K562 (cell line): ENCODE results near the gene HLTF. TPM values are rescaled to one million over a fixed set of nuclear protein-coding genes. Genes with fewer than 3 reads are reported as not detected.

Source experiments
- ATAC-seq: fragments of 200-7000 bp; cut with Tn5 transposase; 3 replicates; pipeline ENCODE4 v1.9.1; 2020; ENCODE audit warnings: moderate library complexity
- BruUV-seq: library from RNA; stranded (reverse); fragments of 400-500 nt; replicated peaks from 2 replicates; lab custom pipeline; 2021; lab: Mats Ljungman, UMichigan
- CTCF ChIA-PET: fragments of 300-600 bp; formaldehyde crosslinking; extraction: SDS; loops from one replicate; lab custom pipeline; 2021; ENCODE audit warnings: low intra/inter-chr PET ratio; lab: Yijun Ruan, JAX
- POLR2A ChIA-PET: fragments of 300-600, 350-650 bp; sonication (Branson Sonifier 250); formaldehyde crosslinking; extraction: SDS; loops from one replicate; lab custom pipeline; 2021; ENCODE audit warnings: antibody characterized with exemption, inconsistent platforms; lab: Yijun Ruan, JAX
- DNase-seq, 4 experiments: peaks; one replicate each; pipeline versions ENCODE4 v3.0.0 to v3.0.0-alpha.2; 2011 to 2018; ENCODE audit warnings: low spot score in 3 of 4, mixed read lengths in 3 of 4; ENCODE audit errors: extremely low read depth in 1 of 4
- FAIRE-seq: peaks from 2 replicates; lab custom pipeline; 2011; peaks lifted over from hg19 to GRCh38; lab: Jason Lieb, UNC
- H2AFZ ChIP-seq: 2 replicates; pipeline ENCODE4 v1.6.0; 2011; ENCODE audit warnings: low read depth, low read length, control low read depth, inconsistent platforms
- H3K27ac ChIP-seq: fragments of 200-600 bp; 3 replicates; pipeline ENCODE4 v1.8.0; 2011; ENCODE audit warnings: low read depth, mild to moderate bottlenecking, control low read depth, inconsistent platforms, low read length, moderate library complexity, mixed read lengths; ENCODE audit errors: extremely low read depth
- H3K27me3 ChIP-seq, 2 experiments: fragments of 300-600 bp in 1 of 2; 2 replicates in 1 of 2; 3 replicates in 1 of 2; pipeline versions ENCODE4 v1.6.0 to v1.8.0; 2011; ENCODE audit warnings: inconsistent platforms in 2 of 2, low read length in 2 of 2, mild to moderate bottlenecking in 1 of 2, mixed read lengths in 1 of 2, moderate library complexity in 1 of 2; ENCODE audit not compliant: control insufficient read depth in 2 of 2, insufficient read depth in 2 of 2
- H3K36me3 ChIP-seq: fragments of 300-600 bp; 3 replicates; pipeline ENCODE4 v1.8.0; 2011; ENCODE audit warnings: mild to moderate bottlenecking, low read length, inconsistent platforms; ENCODE audit not compliant: control insufficient read depth, insufficient read depth
- H3K4me1 ChIP-seq, 2 experiments: fragments of 200-600 bp in 1 of 2; replicated peaks in 1 of 2; 2 replicates in 1 of 2; 3 replicates in 1 of 2; pipeline versions ENCODE4 v1.5.1 to v1.8.0; 2011; ENCODE audit warnings: inconsistent platforms in 2 of 2, low read length in 2 of 2, mild to moderate bottlenecking in 1 of 2, mixed read lengths in 1 of 2, moderate library complexity in 1 of 2; ENCODE audit not compliant: control insufficient read depth in 2 of 2, insufficient read depth in 2 of 2
- H3K4me2 ChIP-seq: 2 replicates; pipeline ENCODE4 v1.6.1; 2011; ENCODE audit warnings: low read length, control low read depth, inconsistent platforms, mixed read lengths; ENCODE audit not compliant: insufficient read depth
- H3K4me3 ChIP-seq: fragments of 200-600 bp; sonication (generic), shearing (Covaris generic); 2 replicates; pipeline ENCODE4 v1.5.1; 2016; ENCODE audit warnings: control low read depth, inconsistent platforms
- H3K79me2 ChIP-seq: fragments of 200-600 bp; 3 replicates; pipeline ENCODE4 v1.8.0; 2011; ENCODE audit warnings: low read length, inconsistent platforms; ENCODE audit not compliant: control insufficient read depth, insufficient read depth
- H3K9ac ChIP-seq, 2 experiments: 2 replicates each; pipeline versions ENCODE4 v1.6.0 to v1.6.1; 2011; ENCODE audit warnings: low read depth in 2 of 2, low read length in 2 of 2, control low read depth in 1 of 2, inconsistent platforms in 1 of 2, mild to moderate bottlenecking in 1 of 2, mixed read lengths in 1 of 2; ENCODE audit not compliant: insufficient read depth in 1 of 2
- H3K9me1 ChIP-seq: one replicate; pipeline ENCODE4 v1.6.0; 2011; ENCODE audit warnings: inconsistent platforms, mild to moderate bottlenecking, low read length, moderate library complexity; ENCODE audit not compliant: control insufficient read depth, insufficient read depth
- H3K9me3 ChIP-seq: replicated peaks from 2 replicates; pipeline ENCODE4 v1.5.1; 2011; ENCODE audit warnings: low read depth, low read length, inconsistent platforms; ENCODE audit not compliant: control insufficient read depth, insufficient read depth
- H4K20me1 ChIP-seq: replicated peaks from 2 replicates; pipeline ENCODE4 v1.6.1; 2011; ENCODE audit warnings: low read length, inconsistent platforms, mixed read lengths; ENCODE audit not compliant: control insufficient read depth, insufficient read depth
- FOXJ2 ChIP-seq: fragments of 200-800 bp; sonication (Bioruptor generic); IDR thresholded peaks from 2 replicates; pipeline ENCODE4 v1.6.1; 2016; ENCODE audit warnings: missing genetic modification characterization, missing compliant biosample characterization
- KLF1 ChIP-seq: fragments of 450-650 bp; IDR thresholded peaks from 2 replicates; pipeline ENCODE4 v1.6.1; 2016; ENCODE audit warnings: missing genetic modification characterization, missing compliant biosample characterization
- NFIC ChIP-seq: fragments of 450-650 bp; IDR thresholded peaks from 2 replicates; pipeline ENCODE4 v1.6.1; 2017; ENCODE audit warnings: mild to moderate bottlenecking, inconsistent platforms
- SAP30 ChIP-seq: fragments of 200-600 bp; sonication (generic); IDR thresholded peaks from 2 replicates; pipeline ENCODE4 v1.6.1; 2012; ENCODE audit warnings: borderline replicate concordance, low read depth, mild to moderate bottlenecking, moderate library complexity, low read length, control low read depth, inconsistent platforms; ENCODE audit not compliant: insufficient read depth, poor library complexity, severe bottlenecking
- SIN3A ChIP-seq, 2 experiments: fragments of 150-350 bp in 1 of 2; IDR thresholded peaks; 2 replicates each; pipeline ENCODE4 v1.6.1; 2011 to 2016; ENCODE audit warnings: borderline replicate concordance in 2 of 2, low read depth in 2 of 2, low read length in 2 of 2, mild to moderate bottlenecking in 2 of 2, moderate library complexity in 2 of 2; ENCODE audit not compliant: control insufficient read depth in 1 of 2
- ZNF280B ChIP-seq: fragments of 250-450 bp; sonication (Bioruptor Pico); IDR thresholded peaks from 2 replicates; pipeline ENCODE4 v1.5.1; 2021; ENCODE audit warnings: mild to moderate bottlenecking
- WGBS: fragments of 100-300 bp; shearing (Covaris generic); methylation state at CpG from one replicate; pipeline ENCODE4 v1.1.6; 2016; ENCODE audit warnings: low coverage, mixed read lengths; ENCODE audit not compliant: insufficient coverage; ENCODE audit errors: missing lambda C conversion rate; 5-methylcytosine and 5-hydroxymethylcytosine counted together
- in situ Hi-C: fragments of 300-500 bp; cut with MboI; formaldehyde crosslinking; loops from 4 replicates; pipeline ENCODE4 v1.15.0; 2018; ENCODE audit warnings: inconsistent platforms, mixed read lengths
- intact Hi-C: fragments of 100-400 bp; cut with micrococcal nuclease; formaldehyde crosslinking; loops from 2 replicates; pipeline ENCODE4 v1.14.2; 2022
- polyA plus RNA-seq, 8 experiments: library from polyadenylated mRNA; depleted of rRNA in 4 of 8; stranded (reverse) in 5 of 8; unstranded in 3 of 8; fragments of >200 nt; fragmentation: Nextera tagmentation in 2 of 8; fragmentation: Illumina TruSeq in 1 of 8; extraction: Ambion mirVana in 2 of 8; extraction: Trizol in 1 of 8; gene quantifications; 2 replicates each; pipeline versions ENCODE4 v1.2.1 to v1.2.3, GENCODE V29; 2011 to 2014; ENCODE audit warnings: inconsistent platforms in 1 of 8, missing spikeins in 1 of 8
- total RNA-seq, 7 experiments: library from RNA; depleted of rRNA in 6 of 7; stranded (reverse); fragments of >200 nt in 6 of 7; fragmentation: Illumina TruSeq in 2 of 7; extraction: Trizol in 2 of 7; gene quantifications; 2 replicates each; pipeline versions ENCODE4 v1.2.1 to v1.2.3, GENCODE V29; 2011 to 2021; ENCODE audit warnings: low replicate concordance in 1 of 7

Gene HLTF
- total and polyA plus RNA-seq, 9 of the 15 experiments (the other 6 are each of a cell fraction or from before 2014, with no cell fraction given), result 35.1 to 82.4 (median 50.4) TPM

- H3K9me1 ChIP-seq, result no peaks in the 10 kb centered on the region
- TF ChIP-seq ZNF280B (CRISPR knock-in tag) (no peak), SAP30 (no peak), NFIC (no peak), FOXJ2 (tag) (no peak), SIN3A (IDR thresholded peaks at IDR 0.05; ENCODE audit: borderline replicate concordance in 2 of 2, control insufficient read depth in 1 of 2, low read depth in 2 of 2, low read length in 2 of 2) (no peak), KLF1 (tag) (no peak)
- TF ChIP-seq, all 486 proteins: peak for 0
- peak in 1 of 4 experiments; percentile 10 for DNase-seq
- H3K27me3 ChIP-seq, result no peaks in the 10 kb centered on the region
- H3K27ac ChIP-seq, result no peak overlapping the region
- no peak overlapping the region for H3K9ac ChIP-seq
- H3K36me3 ChIP-seq, result peaks cover 67% of the 10 kb centered on the region
- peaks cover 16% of the 10 kb centered on the region for H4K20me1 ChIP-seq
- CTCF ChIA-PET, result no interaction called here
- no peak overlapping the region for H3K4me2 ChIP-seq
- peaks cover 90% of the 10 kb centered on the region for H3K79me2 ChIP-seq
- POLR2A ChIA-PET, result no interaction called here
- 78% methylated on average over 3 of the region's 3 CpGs for whole genome bisulfite sequencing
- BruUV-seq, result no TSS peak
- no peaks in the 10 kb centered on the region for H3K9me3 ChIP-seq
- intact Hi-C loops, result no loop called here
- in situ Hi-C loops, result no loop called here
- no peak for FAIRE-seq
- peaks cover 6 to 13% of the 10 kb centered on the region in 2 experiments; a peak in 4 of 5 replicates for H3K4me1 ChIP-seq
- H3K4me3 ChIP-seq, result no peak overlapping the region
- no peak overlapping the region for H2AFZ ChIP-seq
- no peak for ATAC-seq
Observed at GRCh38 chr3:149080011-149080698, 6.2 kb downstream of the HLTF start.
